Measurements from ENCODE around the gene LOXL1.
"Not testable (repeated sequence)": the region's sequence is repeated elsewhere in the genome, so short reads cannot be mapped to it uniquely, and the experiment has no call there.

The LOXL1 gene

GRCh38 chr15:73923488-73924164 is 2.6 kb upstream of the LOXL1 start:
- no peak for DNase-seq

DNA sequence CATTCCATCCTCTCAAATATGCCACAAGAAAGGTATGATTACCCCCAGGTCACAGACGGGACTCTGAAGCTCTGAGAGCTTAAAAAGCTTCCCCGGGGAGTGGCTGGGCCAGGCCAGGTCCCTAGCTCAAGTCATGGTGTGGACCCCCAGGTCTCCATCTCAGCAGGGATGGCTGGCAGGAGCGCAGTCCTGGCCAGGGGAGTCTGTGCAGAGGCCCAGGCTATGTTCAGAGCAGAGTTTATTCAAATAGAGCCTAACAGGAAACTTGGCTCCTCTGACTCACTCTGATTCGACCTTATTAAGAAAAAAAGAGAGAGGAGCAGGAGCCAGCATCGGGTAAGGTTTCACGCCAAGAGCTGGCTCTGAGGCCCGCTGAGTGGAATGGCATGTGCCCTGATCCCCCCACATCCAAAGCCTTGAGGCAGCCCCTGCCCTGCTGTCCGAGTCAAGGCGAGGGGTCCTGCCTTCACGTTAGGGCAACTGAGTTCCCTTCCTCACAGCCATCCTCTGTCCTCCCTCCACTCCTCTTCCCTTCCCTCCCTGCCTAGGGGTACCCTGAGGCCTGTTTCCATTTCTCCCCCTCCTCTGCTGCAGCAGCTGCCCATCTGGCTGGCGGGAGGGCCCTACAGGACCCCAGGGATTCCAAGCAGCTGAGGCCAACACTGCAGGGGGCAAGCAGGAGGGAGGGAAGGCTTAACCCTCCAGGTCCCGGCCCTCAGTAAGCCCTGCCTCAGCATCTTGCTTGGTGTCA is 1.9 kb upstream of the LOXL1 start:
- no peak for DNase-seq

GRCh38 chr15:73925848-73926218 is 429 bp upstream of the LOXL1 start:
- DNase-seq: no peak

DNA sequence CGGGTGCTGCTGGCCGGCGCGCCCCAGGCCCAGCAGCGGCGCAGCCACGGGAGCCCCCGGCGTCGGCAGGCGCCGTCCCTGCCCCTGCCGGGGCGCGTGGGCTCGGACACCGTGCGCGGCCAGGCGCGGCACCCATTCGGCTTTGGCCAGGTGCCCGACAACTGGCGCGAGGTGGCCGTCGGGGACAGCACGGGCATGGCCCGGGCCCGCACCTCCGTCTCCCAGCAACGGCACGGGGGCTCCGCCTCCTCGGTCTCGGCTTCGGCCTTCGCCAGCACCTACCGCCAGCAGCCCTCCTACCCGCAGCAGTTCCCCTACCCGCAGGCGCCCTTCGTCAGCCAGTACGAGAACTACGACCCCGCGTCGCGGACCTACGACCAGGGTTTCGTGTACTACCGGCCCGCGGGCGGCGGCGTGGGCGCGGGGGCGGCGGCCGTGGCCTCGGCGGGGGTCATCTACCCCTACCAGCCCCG is 777 bp downstream of the LOXL1 start:
- no peak for DNase-seq

GRCh38 chr15:73927476-73928240 is 1.4 kb downstream of the LOXL1 start:
- DNase-seq: peak; percentile 10

- peak; percentile 4 for DNase-seq
These were observed 1.9 kb downstream of the LOXL1 start for GRCh38 chr15:73928241-73928579.

GRCh38 chr15:73928971-73929627 is 2.8 kb downstream of the LOXL1 start:
- no peak for DNase-seq

- DNase-seq: no peak
These were observed 4.1 kb downstream of the LOXL1 start for GRCh38 chr15:73930371-73930770.

DNA sequence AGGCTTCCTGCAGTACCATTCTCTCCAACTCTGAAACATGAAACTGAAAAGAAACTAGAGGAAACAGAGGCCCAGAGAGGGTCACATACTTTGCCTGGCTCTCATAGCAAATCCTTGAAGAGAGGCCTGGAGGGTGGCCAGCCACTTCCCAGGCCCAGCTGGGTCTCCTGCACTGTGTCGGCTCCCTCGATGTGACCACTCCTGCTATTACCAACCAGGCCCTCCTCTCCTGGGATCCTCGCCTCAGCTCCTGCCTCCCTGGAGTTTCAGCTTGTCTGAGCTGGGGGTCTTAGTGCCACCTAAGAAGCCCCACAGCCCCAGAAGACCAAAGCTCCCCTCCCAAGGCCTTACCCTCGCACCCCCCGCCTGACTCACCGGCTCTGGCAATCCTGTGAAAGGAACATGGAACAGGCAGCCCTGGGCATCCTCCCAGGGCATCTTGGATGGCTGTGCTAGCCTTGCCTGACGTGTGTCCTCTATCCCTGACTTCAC is 4.6 kb downstream of the LOXL1 start:
- no peak for DNase-seq

DNA sequence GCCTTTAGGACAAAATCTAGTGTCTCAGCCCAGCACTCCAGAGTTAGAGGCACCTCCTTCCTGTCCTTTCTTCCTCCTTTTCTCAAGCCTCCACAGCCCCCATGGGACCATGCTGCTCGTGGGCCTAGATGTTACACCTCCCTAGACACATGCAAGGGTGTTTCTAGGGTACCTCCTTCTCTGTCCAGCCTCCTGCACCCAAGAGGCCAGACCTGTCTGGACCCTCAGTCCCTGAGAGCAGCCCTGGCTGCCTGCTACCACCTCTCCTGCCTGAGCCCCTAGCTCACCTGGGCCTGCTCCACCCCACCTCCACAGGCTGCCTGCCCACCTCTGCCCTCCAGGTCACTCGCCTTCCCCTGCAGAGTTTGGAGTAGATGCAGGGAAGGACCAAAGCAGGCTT is 5.2 kb downstream of the LOXL1 start:
- DNase-seq: no peak

GRCh38 chr15:73932381-73933191 is 6.3 kb downstream of the LOXL1 start:
- no peak for DNase-seq

- DNase-seq: no peak
These were observed 8.0 kb downstream of the LOXL1 start for GRCh38 chr15:73934281-73934680.

DNA sequence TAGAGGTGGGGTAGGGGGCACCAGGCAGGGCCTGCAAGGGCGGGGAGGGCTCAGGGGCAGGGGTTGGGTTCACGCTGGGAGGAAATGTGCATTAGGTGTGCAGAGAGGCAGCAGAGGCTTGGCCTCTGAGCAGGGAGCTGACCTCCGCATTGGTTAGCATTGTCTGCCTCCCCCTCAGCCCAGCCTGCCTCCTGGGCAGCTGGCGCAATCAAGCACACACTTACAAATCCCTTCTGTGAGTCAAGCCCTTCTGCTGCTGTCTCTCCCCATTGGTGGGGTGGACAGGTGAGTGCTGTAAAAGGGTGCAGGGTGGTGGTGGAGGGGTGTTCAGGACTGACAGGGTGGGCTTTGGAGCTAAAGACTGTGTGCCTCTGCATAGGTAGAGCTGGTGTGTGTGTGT is 9.3 kb downstream of the LOXL1 start:
- DNase-seq: no peak

DNA sequence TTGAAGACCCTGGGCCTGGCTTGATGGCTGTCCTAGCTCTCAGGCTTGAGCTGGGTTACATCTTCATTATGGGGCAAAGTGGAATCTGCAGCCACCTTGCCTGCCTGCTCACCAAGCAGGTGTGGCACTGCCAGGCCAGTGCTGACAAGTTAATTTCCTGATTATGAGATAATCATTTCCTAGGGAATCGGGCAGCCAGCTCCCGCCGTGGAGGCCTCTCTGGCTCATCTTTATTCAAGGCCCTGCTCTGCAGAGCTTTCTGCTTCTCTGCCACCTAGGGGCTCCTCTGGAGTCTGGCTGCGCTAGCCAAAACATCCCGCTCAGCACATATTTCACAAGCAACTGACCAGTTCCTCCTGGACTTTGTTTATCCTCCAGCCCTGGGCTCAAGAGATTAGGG is 9.9 kb downstream of the LOXL1 start:
- DNase-seq: no peak

- DNase-seq: no peak
These were observed 10.5 kb downstream of the LOXL1 start for GRCh38 chr15:73936588-73937290.

DNA sequence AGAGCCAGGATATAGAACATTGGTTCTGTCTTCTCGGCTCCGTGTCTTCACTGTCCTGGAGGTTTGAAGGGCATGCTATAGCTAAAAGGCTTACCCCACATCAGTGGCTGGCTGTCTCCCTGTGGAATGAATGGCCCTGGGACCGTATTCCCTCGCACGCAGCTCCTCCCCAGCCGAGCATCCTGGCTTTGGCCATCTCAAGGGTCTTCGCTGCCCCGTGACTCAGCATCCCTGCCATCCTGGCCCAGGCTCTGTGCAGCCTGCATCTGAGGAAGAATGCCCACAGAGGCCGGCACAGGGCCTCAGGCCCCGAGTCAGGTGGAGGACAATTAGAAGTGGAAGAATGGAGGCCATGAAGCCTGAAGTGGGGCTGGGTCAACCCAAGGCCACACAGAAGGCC is 11.0 kb downstream of the LOXL1 start:
- no peak for DNase-seq

DNA sequence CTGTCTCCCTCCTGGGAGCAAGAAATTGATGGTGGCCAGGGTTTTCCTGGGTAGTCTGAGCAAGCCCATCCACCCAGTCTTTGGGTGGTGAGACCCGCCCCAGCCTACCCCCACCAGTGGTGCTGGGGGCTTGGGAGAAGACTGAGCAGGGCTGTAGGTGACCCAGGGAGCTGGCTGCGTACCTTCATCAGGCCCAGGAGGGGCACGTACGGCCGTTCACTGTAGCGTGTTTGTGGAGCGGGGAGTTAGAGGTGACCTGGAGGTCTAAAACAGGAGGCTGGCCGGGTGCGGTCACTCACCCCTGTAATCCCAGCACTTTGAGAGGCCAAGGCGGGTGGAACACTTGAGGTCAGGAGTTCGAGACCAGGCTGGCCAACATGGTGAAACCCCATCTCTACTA is 11.5 kb downstream of the LOXL1 start:
- DNase-seq: no peak

- DNase-seq: not testable (repeated sequence)
These were observed 12.3 kb downstream of the LOXL1 start for GRCh38 chr15:73938516-73938915.

DNA sequence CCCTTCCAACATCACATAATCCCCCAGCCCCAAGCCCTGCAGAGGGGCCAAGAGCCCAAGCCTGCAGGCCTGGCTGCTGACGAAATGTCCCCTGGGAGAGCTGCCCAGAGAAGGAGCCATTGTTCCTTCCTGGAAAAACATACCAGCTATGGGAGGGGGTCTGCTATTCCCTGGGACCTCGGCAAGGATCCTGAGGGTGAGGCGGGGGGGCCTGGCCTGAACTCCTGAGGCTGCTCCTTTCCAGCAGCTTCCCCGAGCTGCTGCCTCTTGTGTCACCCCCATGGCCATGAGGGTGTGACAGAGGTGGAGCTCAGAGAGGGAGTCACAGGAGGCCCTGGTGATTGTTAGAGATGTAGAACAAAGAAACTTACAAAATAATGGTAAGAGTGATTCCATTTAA is 12.9 kb downstream of the LOXL1 start:
- no peak for DNase-seq

GRCh38 chr15:73940061-73940981 is 14.1 kb downstream of the LOXL1 start:
- DNase-seq: no peak

GRCh38 chr15:73941044-73941443 is 14.8 kb downstream of the LOXL1 start:
- no peak for DNase-seq
